Stimulated activated CD8-positive, alpha-beta memory T cell treated with anti-CD3 and anti-CD28 coated beads, Interleukin-12 subunit alpha, Interleukin-12 subunit beta, amount 100 ng/mL, for 4 hours (primary cell): ENCODE measurements around the gene MID1.

Experiments used
- DNase-seq: peaks from one replicate; pipeline ENCODE4 v3.0.0-alpha.2; 2020; ENCODE audit warnings: low read depth

The MID1 gene

DNA sequence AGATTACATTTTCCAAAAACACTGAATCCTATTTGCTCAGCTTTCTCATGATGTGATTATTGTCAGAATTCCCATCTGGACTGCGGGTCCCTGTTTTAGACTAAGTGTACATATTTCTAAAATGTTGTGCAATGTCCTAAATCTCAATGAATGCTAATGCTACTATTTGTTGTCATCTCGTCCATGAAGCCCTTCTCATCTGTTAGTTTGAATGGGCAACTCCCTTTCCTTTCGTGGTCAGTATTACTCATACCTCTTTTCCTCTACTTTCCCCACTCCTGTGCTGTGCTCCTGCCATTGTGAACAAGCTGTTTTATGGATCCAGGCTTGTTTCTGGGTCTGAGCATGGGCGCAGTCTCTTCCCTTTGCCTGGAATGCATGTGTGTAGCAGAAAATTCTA is 91.0 kb downstream of the MID1 start:
- DNase-seq, result no peak

DNA sequence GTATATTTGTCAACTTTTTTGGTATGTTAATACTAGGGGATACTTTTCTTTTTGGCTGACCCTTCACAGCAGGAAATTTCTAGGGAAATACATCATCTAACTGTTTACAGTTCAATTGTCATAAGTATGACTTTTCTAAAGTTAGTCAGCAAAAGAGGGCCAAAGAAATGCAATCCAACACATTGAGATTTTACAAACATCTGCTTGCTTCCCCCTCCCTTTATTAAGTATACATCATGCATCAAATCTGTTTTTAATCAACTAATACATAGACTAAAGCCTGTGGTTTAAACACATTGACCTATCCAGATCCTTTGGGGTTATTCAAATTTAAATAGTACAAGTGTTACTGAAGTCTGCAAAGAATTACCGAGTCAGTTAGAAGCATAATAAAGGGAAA is 93.9 kb downstream of the MID1 start:
- no peak for DNase-seq

DNA sequence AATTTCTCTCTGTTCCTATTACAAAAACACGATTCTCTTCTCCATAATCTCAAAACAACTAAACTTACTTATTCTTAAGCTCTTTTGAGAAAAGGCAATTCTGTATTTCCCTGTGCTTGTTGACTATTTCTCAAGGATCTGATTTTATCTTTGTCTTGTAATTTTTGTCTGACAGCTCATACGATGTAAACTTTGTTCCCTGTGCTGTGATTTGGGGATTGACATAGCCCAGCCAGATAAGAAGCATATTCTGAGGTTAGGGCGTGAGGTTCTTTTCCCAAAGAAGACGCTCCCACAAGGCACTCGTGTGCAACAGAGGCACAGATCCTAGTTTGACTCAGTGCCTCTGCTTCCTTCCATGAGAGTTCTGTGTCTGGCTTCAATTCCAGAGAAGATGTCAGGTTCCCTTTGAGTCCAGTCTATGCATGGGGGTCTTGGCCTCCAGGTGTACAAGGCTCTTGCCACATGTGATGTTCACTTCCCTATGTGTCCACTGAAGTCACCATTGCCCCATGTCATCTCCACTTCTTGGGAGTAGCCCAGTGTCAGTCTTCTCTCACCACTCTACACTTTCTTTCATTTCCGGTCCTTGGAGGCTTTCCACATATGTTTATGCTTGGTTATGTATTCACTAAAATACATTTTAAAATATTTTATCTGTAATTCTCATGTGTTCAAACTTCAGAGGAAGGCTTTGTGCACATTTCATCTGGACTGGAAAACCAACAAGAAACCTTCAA is 94.8 kb downstream of the MID1 start:
- no peak for DNase-seq

DNA sequence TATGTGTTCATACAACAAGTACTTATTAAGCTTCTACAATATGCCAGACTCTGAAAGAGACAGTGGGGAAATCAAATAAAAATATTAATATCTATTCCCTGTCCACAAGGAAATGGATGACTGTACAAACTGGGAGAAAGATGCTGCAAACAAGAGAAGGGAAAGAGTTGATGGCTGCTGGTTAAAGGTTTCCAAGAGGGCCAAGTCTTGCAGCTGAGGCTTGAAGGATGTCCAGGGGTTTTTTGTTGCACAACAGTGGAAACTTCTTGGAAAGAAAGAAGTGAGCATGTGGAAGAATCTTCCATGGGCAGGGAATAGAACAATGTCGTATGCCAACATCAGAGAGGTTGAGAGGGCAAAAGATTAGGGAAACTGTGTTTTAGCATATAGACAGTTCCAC is 95.8 kb downstream of the MID1 start:
- no peak for DNase-seq

DNA sequence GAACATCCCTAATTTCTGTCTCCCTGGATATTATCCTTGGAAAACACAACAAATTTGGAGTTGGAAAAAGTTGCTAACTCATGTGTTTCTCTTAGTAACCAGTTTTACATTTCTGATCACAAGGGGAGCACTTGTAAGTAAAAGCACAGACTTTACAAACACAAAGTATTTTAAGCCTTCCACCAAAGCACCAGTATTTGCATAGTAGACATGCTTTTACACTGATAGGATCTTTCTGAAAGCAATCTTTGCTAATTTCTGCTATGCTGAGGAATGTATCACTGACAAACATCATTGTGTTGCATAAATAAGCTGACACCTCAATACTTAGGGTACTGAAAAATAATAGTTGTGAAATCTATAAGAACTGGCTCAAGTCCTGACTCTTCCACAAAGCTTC is 100.6 kb downstream of the MID1 start:
- no peak for DNase-seq

DNA sequence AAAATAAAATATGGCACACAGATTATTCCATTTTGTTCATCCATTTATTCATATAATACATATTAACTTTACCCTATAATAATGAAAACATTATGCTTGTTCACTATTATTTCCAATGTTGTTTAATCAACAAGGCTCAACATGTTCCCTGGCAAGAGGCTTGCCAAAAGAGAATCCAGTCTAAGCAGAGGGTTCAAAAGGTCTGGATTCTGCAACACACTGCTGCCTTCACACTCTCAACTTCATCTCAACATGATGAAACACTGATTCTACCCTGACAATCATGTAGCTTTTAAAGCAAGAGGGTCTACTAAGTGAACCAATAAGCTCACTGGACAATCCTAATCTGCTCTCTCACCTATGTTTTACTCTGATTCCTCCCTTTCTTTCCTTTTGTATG is 101.1 kb downstream of the MID1 start:
- DNase-seq, result no peak

DNA sequence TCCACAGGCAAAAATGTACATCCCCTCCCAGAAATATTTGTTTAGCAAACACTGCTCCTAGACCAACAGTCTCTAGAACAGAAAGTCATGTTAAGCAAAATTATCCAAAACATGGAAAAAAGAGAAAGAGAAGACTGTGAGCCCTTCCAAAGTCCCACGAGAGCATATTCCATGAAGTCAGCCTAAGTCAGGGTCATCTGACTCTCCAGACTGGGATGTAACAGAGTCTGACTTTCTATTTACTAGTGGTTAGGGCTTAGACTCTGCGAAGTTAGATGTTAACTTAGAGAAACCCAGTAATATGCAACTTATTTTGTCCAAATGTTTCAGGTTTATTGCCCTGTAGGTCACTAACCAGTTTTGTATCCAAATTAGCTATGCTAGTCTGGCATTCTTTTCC is 102.3 kb downstream of the MID1 start:
- no peak for DNase-seq

DNA sequence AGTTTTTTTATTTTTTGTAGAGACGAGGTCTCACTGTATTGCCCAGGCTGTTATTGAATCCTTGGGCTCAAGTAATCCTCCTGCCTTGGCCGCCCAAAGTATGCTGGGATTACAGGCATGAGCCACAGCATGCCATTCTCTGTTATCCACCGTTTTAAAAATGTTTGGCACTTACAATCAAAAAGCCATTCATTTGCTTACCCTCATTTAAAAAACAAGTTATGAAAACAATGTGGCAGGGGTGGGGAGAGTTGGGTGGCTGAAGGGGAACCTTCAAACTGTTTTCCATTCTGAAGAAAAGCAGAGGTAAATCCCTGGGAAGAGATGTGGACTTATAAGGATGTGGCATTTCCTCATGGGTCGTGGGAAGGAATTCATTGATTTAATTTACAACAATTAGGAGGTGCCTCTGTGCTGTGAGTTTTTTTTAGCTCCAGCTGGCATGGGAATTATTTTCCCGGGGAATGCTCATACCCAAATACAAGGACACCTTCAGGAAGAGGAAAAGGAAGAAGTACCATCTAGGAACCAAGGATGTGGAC is 103.5 kb downstream of the MID1 start:
- no peak for DNase-seq

DNA sequence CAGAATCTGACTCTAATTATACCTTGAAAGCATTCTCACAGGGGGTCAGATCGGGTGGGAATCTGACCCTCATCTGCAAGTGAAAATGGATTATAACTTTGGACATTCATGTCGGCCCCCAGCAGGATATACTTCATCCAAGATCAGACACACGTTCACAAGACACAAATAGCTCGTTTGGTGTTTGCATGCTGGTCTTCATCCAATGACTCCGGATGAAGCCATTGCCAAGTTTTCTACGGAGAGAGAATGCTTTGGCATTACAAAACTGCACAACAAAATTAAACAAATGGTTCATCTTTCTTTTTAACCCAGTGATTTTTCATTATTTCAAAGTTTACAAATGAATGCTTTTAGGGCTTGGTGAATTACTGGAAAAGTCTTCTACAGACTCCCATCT is 105.5 kb downstream of the MID1 start:
- DNase-seq, result no peak

DNA sequence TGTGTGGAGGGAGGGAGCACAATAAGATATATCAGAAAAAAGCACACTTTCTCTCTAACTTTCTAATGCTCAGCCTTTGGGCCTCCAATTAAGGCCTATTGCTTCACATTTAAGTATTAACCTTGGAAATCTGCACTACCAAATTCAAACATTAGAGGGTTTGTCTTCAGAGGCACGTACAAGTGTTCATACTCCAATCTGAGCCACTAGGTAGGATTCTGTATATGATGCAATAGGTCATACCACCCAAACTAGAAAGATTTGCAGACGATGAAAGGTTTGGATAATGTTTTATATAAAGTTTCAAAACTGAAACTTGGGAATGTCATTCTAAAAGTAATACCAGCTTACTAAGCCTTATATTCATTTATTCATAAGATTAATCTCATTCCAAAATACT is 106.4 kb downstream of the MID1 start:
- no peak for DNase-seq

DNA sequence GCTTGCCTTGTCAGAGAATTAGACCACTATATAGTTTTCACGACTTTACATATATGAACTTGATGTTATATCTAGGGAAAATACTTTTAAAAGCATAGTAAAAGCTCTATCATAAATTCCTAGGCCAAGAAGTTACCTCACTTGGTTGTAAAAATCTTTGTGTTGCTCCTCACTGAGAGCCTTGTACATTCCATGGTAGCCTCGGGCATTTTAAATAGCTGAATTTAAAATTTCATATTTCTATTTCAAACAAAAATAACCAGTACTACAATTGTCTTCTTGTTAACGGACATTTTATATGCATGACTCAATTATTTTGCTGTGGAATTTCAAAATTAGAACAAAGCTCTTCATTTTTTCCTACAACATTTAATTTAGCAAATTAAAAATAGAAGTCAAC is 107.6 kb downstream of the MID1 start:
- no peak for DNase-seq

DNA sequence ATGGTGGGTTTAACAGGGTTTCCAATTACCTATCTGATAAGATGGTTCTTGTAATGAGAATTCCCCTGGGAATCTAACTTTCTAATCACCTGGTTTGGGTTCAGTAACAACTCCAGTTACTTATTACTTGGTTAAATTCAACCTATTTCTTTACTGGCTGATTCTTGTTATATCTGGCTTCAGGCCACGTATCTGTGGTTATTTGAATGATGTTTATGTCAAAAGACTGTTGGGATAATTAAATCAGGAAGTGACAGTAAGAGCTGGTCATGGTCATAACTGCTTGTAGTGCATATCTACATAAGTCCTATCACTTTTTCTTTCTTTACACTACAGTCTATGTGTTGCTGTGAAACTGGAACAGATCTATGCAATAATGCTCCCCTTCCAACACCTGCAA is 108.1 kb downstream of the MID1 start:
- no peak for DNase-seq

DNA sequence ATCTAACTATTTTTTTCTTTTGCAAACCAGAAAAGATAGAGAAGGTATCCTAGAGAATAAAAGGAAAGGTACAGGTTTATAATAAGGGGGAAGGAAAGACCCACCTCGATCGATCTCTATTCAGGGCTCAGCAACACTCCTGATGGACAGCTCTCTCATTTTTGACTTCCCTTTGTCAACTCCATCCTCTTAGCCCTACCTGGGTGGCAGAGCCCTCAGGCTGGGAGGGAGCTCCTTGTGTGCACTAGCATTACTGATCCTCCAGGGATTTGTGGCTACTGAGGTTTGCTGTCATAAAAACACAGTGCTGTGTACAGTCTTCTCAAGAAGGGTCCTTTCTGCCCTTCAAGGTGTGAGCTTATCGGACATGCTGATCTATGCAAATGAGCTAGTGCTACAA is 111.0 kb downstream of the MID1 start:
- no peak for DNase-seq

DNA sequence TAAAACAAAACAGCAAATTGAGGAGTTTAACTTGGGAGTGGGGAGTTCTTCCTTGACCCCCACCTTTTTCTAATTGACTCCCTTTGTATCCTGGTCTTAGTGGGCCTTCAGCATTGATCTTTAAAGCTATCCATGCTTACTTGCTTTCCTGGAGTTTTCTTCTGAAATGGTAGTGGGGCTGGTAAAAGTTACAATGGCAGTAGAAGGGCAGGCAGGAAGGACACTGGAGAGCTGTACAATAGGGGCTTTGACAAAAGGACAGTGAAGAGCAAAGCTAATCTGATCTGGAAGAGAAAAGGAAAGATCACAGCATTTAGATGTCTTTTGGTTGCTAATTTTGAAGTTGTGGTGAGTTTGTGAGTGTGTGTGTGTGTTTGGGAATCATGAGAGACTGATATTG is 111.5 kb downstream of the MID1 start:
- no peak for DNase-seq

DNA sequence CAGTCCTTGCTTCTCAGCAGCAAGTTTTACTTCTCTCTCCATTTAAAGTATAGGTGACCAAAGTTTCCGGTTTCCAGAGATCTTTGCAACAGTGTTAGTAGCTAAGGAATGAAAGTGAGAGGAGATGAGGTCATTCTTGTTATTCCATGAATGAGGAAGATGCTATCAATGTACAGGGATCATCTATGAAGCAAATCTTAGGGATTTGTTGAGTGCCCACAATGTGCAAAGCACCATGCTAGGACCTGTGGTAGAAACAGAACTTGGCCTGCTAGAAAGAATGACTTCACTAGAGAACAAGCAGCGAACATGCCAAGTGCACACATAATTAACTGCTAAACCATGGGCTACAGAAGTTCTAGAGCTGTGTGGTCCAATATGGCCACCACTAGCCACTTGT is 112.5 kb downstream of the MID1 start:
- DNase-seq, result no peak

DNA sequence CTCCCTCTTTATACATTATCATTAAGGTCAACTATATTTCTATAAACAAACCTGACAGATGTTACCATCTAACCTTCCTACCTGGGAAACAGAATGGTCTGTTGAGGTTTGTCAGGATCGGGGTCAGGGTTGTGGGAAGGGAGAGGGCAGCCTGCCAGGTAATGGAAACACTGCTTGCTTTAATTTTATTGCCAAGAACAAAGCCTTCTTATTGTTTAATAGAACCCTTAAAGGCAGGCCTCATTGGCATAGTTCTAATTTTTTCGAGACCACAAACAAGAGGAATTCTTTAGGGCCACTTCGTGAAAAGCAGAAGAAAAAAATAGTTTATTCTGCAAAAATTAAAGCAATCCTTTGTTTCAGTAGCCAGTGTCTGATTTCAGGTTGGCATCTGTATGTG is 113.2 kb downstream of the MID1 start:
- no peak for DNase-seq

DNA sequence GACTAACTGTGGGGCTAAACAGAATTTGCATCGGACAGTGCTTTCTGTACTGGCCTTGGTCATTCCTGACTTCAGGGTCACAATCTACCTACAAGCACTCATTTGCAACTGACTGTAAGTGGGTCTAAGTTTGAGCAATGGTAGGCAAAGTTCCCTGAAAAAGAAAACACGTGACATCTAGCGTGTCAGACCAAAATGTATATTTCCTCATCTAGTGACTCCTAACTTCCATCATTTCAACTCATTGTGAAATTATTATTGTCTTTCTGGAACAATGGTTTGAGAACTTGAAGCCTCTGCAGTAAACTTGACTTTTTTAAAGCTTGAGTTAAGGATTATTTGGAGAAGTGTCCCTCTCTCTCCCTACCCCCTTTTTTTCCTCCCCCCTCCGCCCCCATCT is 113.6 kb downstream of the MID1 start:
- DNase-seq, result no peak

DNA sequence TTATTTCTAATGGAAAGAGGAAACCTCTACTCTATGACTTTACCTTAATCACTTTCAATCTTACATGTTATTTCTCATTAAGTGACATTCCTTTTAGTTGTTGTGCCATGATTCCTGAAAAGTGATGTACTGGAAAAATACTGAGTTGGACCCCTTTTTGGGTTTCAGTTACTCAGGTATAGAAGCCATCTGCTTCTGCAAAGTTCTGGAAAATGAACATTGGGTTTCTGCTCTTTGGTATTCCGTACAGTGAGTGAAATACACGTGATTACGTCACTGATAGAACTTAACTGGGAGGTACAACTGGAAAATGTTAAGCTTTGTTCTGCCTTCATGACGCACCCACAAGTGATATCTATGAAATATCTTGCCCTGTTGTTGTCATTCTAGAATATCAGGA is 114.7 kb downstream of the MID1 start:
- DNase-seq, result no peak

DNA sequence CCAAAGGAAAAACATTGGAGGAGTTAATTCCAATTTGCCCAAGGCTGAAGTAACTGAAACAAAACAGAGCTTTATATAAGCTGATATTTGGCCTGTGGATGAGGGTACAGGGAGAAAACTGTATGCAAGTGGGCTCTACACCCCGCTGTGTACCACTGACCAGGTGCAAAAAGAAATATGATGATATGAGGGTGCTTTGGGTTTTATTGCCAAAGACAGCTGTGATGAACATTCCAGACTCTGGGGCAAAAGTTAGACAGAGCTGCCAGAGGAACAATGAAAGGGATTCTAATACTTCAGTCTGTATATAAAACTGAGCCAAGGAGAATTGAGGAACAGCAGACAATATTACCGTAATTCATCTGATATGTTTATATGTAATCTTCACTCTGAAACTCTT is 117.4 kb downstream of the MID1 start:
- DNase-seq, result no peak

DNA sequence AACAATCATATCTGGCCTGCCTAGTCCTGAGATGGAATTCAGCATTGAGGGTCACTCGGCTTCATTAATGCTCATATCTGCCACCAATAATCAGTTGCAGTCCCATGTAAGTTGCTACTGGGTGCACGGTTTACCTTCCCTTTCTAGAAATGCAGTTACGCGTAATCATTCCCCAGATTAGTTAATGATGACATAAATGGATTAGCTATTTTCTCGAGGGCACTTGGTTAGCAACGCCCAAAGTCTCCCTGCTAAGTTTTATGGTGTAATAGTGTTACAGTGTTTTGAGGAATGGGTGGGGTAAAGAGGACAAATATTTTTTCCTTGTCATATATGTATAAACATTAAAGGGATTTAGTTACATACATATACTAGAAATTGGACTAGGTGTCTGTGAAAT is 118.8 kb downstream of the MID1 start:
- no peak for DNase-seq

DNA sequence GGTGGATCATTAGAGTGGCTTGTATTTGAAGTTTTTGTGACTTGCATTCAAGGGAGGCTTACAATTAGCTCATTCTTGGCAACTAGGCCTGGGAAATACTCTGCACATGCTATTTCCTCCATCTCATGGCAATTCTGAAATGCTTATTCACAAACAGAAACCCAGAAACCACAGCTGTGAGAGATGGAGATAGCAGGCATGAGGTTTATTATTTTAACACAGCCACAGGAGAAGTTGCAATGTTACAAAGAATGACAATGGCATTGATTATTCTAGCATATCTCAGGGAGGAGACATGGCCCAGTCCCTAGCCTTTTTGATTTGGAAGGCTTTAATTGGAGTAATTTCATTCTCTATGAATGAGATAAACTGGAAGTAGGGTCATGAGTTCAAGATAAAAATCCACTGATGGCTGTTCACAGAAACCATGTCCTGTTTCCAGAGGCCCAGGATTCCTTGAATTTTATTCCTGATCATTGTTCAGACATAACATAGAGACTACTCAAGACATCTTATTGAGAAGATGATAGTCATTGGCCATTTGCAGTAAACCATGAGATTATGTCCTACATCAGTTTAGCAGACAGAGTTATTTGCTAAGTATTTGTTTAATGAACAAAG is 123.9 kb downstream of the MID1 start:
- no peak for DNase-seq

DNA sequence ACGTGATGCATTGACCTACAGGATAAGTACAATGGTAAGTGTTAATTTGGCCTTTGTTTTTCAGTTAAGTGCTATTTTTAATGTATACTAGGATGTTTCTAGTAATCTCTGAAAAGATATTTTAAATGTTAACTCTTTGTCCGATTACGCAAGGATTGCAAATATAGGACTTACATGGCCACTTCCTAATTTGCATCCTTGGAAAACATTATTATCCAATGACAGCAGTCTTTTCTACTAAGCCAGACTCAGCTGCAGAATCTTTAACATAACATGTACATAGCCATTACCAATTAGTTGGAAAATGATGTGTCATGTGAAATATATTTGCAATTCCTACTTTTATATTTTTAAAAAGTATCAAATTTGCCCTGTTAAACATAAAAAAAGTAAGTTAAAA is 124.7 kb downstream of the MID1 start:
- DNase-seq, result no peak

DNA sequence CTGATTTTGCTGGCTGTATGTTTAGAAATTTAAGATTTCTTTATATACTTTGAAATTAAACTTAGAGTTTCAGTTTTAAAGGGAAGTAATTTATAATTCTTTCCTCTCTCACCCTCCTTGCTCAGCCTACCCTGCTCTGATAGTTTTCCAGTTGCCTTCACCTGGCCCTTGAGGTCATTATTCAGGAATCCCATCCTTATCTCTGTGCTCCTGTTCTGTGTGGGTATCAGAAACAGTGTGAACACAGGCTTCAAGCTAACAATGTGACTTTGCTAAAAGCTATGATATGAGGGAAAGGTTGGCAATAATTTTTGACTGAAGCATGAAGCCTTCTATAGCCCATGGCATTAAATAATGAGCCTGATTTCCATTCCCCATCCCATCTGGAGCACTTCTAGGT is 128.1 kb downstream of the MID1 start:
- DNase-seq, result no peak

DNA sequence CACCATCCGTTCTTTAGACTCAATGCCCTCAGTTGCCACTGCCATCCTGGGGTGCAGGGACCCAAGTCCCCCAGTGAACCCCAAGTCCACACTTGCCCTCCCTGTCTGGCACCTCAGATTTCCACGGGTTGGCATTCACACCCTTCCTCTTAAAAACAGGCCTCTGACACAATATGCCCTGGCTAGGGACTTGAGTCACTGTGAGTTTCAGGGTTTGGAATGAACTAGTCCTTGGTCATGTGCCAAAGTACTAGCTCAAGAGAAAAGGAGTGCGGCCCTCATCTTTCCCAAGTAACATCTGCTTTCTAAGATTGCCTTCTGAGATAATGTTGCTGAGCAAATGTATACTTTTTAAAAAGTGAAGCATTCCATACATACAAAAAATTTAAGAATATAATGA is 134.0 kb downstream of the MID1 start:
- DNase-seq, result no peak
